Adrenal gland (tissue), 12 donors: Measurements from ENCODE around the gene SDK1. TPM values are rescaled to one million over a fixed set of nuclear protein-coding genes. Genes with fewer than 3 reads are reported as not detected.
A peak's percentile ranks its signal among the peaks of the same experiment; 100 is the strongest.

ENCODE experiments used
- DNase-seq, 7 donors: peaks; one replicate each; pipeline ENCODE4 v3.0.0-alpha.2; 2019 to 2020
- H3K27ac ChIP-seq, 5 donors: fragments of 200-600 bp; sonication (generic) in 4 of 5; 1 replicate in 3 of 5; 2 replicates in 2 of 5; pipeline versions ENCODE4 v1.5.1 to v1.8.0; 2016 to 2020; ENCODE audit warnings: mild to moderate bottlenecking in 1 of 5
- H3K27me3 ChIP-seq: fragments of 200-600 bp; 2 replicates; pipeline ENCODE4 v1.8.0; 2021
- H3K36me3 ChIP-seq, 2 donors: fragments of 200-600 bp; replicated peaks in 1 of 2; 1 replicate in 1 of 2; 2 replicates in 1 of 2; pipeline versions ENCODE4 v1.5.1 to v1.8.0; 2018 to 2022
- H3K4me1 ChIP-seq, 2 donors: fragments of 200-600 bp; replicated peaks in 1 of 2; 1 replicate in 1 of 2; 2 replicates in 1 of 2; pipeline versions ENCODE4 v1.5.1 to v1.8.0; 2018 to 2021
- H3K4me3 ChIP-seq, 4 donors: fragments of 200-600 bp; sonication (generic) in 3 of 4; one replicate each; pipeline ENCODE4 v1.5.1; 2016 to 2018
- H3K9me3 ChIP-seq, 3 donors: fragments of 200-600 bp; sonication (generic) in 1 of 3; replicated peaks in 1 of 3; 1 replicate in 2 of 3; 2 replicates in 1 of 3; pipeline versions ENCODE4 v1.5.1 to v1.8.0; 2016 to 2021
- POLR2A ChIP-seq, 2 donors: fragments of 450-650 bp; IDR thresholded peaks; one replicate each; pipeline ENCODE4 v1.6.1; 2017; ENCODE audit warnings: antibody characterized with exemption in 2 of 2, mild to moderate bottlenecking in 2 of 2, moderate library complexity in 1 of 2
- WGBS, 4 donors: extraction: QIAGEN DNeasy Blood & Tissue Kit in 2 of 4; methylation state at CpG; one replicate each; pipeline versions ENCODE4 v1.1.5 to v1.1.7; 2013 to 2017; 5-methylcytosine and 5-hydroxymethylcytosine counted together
- intact Hi-C, 2 donors: fragments of 100-400 bp; cut with DNase I; formaldehyde crosslinking; loops; one replicate each; pipeline versions ENCODE4 v1.14.1 to v1.15.0; 2022 to 2023
- polyA plus RNA-seq, 3 donors: library from polyadenylated mRNA; stranded (reverse); fragments of 200-250 nt in 2 of 3; fragments of 350-450 nt in 1 of 3; fragmentation: Illumina TruSeq in 1 of 3; extraction: RNeasy Lipid Tissue Mini Kit (QIAGEN cat#74804) in 1 of 3; gene quantifications; one replicate each; pipeline ENCODE4 v1.2.3, GENCODE V29; 2013 to 2014
- total RNA-seq, 9 donors: library from RNA; depleted of rRNA in 4 of 9; stranded (reverse); fragments of >200 nt in 4 of 9; fragments of 120-200 nt in 1 of 9; fragmentation: NEBNext Ultra II Directional in 1 of 9; extraction: Animal tissue kit (Norgen Biotek cat#: 25700) in 1 of 9; gene quantifications; one replicate each; pipeline versions ENCODE4 v1.1.0 to v1.2.4, GENCODE V29; 2013 to 2023
- TF ChIP-seq, protein P1 (sequence below), 6 experiments: fragments of 450-650 bp in 4 of 6; fragments of 200-600 bp in 2 of 6; sonication (generic) in 1 of 6; IDR thresholded peaks; 1 replicate in 5 of 6; 2 replicates in 1 of 6; pipeline versions ENCODE4 v1.5.1 to v1.8.0; 2016 to 2021; ENCODE audit warnings: antibody characterized with exemption in 6 of 6, mild to moderate bottlenecking in 2 of 6, moderate library complexity in 1 of 6
- donor health status: healthy with polysubstance abuse.
- donor health status: Bipolar disorder and iron deficiency.
- donor health status: DM: yes; HTN: yes; CAD: no.
- donor health status: DM: no; HTN: no; CAD: no.
- donor health status: DM: no; HTN: no; CAD: no.
- donor health status: DM: yes; HTN: yes; CAD: no.

Gene SDK1
- total and polyA plus RNA-seq, 12 donors = 0.50 to 3.6 (median 1.5) TPM

DNA sequence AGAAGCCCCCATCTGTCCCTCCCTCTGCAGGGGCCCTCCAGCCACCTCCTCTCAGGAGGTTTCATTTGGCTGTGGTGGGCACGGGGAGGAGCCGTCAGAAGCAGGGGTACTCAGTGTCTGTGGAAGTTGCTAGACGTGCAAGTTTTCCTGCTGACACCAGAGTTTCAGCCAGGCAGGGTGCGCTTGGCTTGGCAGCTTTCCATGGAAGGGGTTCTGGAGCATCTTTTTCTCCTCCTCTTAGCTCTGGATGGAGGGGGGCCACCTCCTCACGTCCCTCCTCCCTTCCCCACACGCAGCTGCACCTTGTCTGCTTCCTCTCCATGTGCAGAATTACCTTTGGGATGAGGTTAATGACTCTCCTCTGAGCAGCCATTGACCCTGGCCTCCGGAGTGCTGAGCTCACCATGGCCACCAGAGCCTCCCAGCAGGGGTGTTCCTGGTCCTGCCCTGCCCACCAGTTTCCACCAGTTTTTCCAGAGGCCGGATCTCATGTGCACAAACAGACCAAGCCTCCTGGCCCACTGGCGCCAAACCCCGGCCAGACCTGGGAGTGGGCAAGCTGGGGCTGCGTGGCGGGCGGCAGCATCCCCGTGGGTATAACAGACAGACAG lies 801.3 kb downstream of the SDK1 start:
- DNase-seq = no peak
- Histone ChIP-seq H3K4me3 (no peak overlapping the region), H3K27ac (no peak overlapping the region), H3K9me3 (no peaks in the 10 kb centered on the region), H3K4me1 (no peaks in the 10 kb centered on the region), H3K27me3 (no peaks in the 10 kb centered on the region), H3K36me3 (no peaks in the 10 kb centered on the region)
- intact Hi-C loops = no loop called here
- 68 to 74% (median 71%) methylated on average over 8 to 14 of the region's 14 CpGs for WGBS, 4 donors
- TF ChIP-seq POLR2A (IDR thresholded peaks at IDR 0.05) = no peak
- TF ChIP-seq, protein P1, sequence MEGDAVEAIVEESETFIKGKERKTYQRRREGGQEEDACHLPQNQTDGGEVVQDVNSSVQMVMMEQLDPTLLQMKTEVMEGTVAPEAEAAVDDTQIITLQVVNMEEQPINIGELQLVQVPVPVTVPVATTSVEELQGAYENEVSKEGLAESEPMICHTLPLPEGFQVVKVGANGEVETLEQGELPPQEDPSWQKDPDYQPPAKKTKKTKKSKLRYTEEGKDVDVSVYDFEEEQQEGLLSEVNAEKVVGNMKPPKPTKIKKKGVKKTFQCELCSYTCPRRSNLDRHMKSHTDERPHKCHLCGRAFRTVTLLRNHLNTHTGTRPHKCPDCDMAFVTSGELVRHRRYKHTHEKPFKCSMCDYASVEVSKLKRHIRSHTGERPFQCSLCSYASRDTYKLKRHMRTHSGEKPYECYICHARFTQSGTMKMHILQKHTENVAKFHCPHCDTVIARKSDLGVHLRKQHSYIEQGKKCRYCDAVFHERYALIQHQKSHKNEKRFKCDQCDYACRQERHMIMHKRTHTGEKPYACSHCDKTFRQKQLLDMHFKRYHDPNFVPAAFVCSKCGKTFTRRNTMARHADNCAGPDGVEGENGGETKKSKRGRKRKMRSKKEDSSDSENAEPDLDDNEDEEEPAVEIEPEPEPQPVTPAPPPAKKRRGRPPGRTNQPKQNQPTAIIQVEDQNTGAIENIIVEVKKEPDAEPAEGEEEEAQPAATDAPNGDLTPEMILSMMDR (IDR thresholded peaks at IDR 0.05) = no peak

DNA sequence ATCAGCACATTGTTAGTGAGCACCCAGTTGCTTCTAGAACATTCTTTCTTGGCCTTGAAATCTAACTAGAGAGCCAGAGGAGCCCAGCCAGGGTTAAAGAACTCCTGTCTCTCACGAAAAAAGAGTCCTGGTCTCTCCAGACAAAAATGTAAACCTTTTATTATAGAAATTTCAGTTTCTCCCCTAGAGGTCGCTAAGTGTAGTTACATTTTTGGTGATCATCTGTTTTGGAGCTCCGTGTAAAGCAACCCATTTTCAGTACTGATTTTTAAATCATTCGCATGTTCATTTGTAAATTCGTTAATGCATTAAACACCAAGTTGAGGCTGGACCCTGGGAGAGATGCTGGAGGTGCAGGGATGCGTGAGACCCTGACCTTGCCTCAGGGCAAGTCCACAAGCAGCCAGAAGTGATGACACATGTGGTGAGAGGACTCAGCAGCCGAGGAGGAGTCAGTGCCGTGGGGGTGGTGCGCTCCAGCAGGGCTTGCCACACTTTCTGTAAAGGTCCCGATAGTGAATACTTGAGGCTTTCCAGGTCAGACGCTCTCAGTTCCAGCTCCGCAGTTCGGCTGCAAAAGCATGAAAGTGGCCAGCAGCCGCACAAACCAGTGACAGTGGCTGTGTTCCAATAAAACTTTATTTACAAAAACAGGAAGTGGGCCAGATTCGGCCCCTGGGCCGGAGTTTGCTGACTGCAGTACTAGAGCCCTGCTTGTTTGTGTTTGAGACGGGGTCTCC lies 802.5 kb downstream of the SDK1 start:
- no peak for TF ChIP-seq POLR2A (IDR thresholded peaks at IDR 0.05)
- TF ChIP-seq, protein P1 (IDR thresholded peaks at IDR 0.05) = peak in 1 of 6 experiments; percentile 7
- no peaks in the 10 kb centered on the region for H3K36me3 ChIP-seq
- no peaks in the 10 kb centered on the region for H3K9me3 ChIP-seq
- DNase-seq = no peak
- no peak overlapping the region for H3K4me3 ChIP-seq
- intact Hi-C loops = no loop called here
- H3K27ac ChIP-seq = no peak overlapping the region
- no peaks in the 10 kb centered on the region for H3K27me3 ChIP-seq
- WGBS, 4 donors = 72 to 84% (median 79%) methylated on average over 8 to 17 of the region's 17 CpGs
- no peaks in the 10 kb centered on the region for H3K4me1 ChIP-seq

DNA sequence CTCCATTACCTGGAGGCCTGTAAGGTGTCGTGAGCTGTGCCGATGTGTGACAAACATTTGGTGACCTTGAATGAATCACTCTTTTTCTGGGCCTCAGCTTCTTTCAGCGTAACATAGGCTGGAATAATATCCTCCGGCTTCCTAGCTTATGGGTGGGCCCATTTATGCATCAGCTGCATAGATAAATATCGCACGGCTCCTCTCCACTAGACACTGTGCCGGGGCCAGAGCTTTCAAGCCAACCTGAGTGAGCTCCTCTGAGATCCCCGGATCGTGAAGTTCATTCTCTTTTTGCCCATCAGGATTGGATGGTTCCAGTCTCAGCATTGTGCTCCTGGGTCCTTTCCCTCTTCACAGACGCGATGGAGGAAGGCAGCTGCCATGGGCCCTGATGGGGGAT lies 806.8 kb downstream of the SDK1 start:
- H3K4me3 ChIP-seq = no peak overlapping the region
- WGBS, 4 donors = 80 to 91% (median 87%) methylated on average over 7 to 11 of the region's 11 CpGs
- H3K27ac ChIP-seq = no peak overlapping the region
- H3K4me1 ChIP-seq = no peaks in the 10 kb centered on the region
- intact Hi-C loops = no loop called here
- H3K9me3 ChIP-seq = no peaks in the 10 kb centered on the region
- DNase-seq = no peak
- TF ChIP-seq POLR2A (IDR thresholded peaks at IDR 0.05) = no peak
- TF ChIP-seq, protein P1 (IDR thresholded peaks at IDR 0.05) = no peak
- H3K36me3 ChIP-seq = no peaks in the 10 kb centered on the region
- no peaks in the 10 kb centered on the region for H3K27me3 ChIP-seq

DNA sequence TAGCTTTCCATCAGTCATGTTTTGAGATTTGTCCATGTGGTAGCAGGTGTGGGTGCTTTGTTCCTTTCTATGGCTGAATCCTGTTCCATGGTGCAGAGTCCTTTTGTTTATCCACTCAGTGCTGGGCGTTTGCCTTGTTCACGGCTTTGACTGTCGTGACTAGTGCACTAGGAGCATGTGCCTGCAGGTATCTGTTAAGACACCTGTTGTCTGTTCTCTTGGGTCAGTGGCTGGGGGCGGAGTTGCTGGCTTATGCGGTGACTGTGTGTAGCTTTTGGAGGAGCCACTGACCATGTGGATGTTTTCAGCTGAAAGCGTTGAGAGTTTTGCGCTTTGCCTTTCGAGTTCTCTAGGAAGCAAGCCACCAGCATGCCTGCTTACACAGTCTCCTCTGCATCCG lies 807.9 kb downstream of the SDK1 start:
- no peak for DNase-seq
- Histone ChIP-seq H3K4me1 (no peaks in the 10 kb centered on the region), H3K9me3 (no peaks in the 10 kb centered on the region), H3K4me3 (no peak overlapping the region), H3K36me3 (no peaks in the 10 kb centered on the region), H3K27ac (no peak overlapping the region), H3K27me3 (no peaks in the 10 kb centered on the region)
- WGBS, 4 donors = 82 to 92% (median 86%) methylated on average over 9 of the region's 9 CpGs
- intact Hi-C loops = no loop called here
- no peak for TF ChIP-seq POLR2A (IDR thresholded peaks at IDR 0.05)
- TF ChIP-seq, protein P1 (IDR thresholded peaks at IDR 0.05) = no peak
